Mesodermal cell (in vitro differentiated cells): ENCODE measurements around the gene DHRS12. TPM values are rescaled to one million over a fixed set of nuclear protein-coding genes. Genes with fewer than 3 reads are reported as not detected.

Source experiments
- H3K27ac ChIP-seq: 2 replicates; pipeline ENCODE4 v1.7.0; 2013; ENCODE audit warnings: mild to moderate bottlenecking, low read depth, low read length, moderate library complexity; ENCODE audit not compliant: severe bottlenecking
- H3K36me3 ChIP-seq: 2 replicates; pipeline ENCODE4 v1.7.1; 2013; ENCODE audit warnings: mild to moderate bottlenecking, low read length, moderate library complexity; ENCODE audit not compliant: control insufficient read depth, insufficient read depth
- H3K4me1 ChIP-seq: one replicate; pipeline ENCODE4 v1.7.1; 2013; ENCODE audit warnings: mild to moderate bottlenecking, low read length; ENCODE audit not compliant: insufficient read depth, control insufficient read depth, poor library complexity, severe bottlenecking
- H3K4me3 ChIP-seq: 2 replicates; pipeline ENCODE4 v1.7.0; 2013; ENCODE audit warnings: low read length, control low read depth, mild to moderate bottlenecking; ENCODE audit not compliant: insufficient read depth, poor library complexity, severe bottlenecking; ENCODE audit errors: extremely low read depth
- H3K9me3 ChIP-seq: 2 replicates; pipeline ENCODE4 v1.7.1; 2013; ENCODE audit warnings: mild to moderate bottlenecking, low read length, moderate library complexity; ENCODE audit not compliant: control insufficient read depth
- WGBS, 2 experiments: methylation state at CpG; one replicate each; pipeline ENCODE4 v1.1.5; 2013; ENCODE audit warnings: missing lambda C conversion rate in 2 of 2; ENCODE audit not compliant: insufficient coverage in 2 of 2; 5-methylcytosine and 5-hydroxymethylcytosine counted together
- polyA plus RNA-seq, 2 experiments: library from polyadenylated mRNA; stranded (reverse); fragments of 50-300 nt; gene quantifications; one replicate each; pipeline ENCODE4 v1.2.3, GENCODE V29; 2013

Gene DHRS12, protein sequence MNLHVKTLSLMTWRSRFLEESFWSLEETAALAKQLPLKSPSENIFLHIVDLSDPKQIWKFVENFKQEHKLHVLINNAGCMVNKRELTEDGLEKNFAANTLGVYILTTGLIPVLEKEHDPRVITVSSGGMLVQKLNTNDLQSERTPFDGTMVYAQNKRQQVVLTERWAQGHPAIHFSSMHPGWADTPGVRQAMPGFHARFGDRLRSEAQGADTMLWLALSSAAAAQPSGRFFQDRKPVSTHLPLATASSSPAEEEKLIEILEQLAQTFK
- polyA plus RNA-seq (2013, experiment 1 of 2), result 10.1 TPM
- 9.7 TPM for polyA plus RNA-seq (2013, experiment 2 of 2)

DNA sequence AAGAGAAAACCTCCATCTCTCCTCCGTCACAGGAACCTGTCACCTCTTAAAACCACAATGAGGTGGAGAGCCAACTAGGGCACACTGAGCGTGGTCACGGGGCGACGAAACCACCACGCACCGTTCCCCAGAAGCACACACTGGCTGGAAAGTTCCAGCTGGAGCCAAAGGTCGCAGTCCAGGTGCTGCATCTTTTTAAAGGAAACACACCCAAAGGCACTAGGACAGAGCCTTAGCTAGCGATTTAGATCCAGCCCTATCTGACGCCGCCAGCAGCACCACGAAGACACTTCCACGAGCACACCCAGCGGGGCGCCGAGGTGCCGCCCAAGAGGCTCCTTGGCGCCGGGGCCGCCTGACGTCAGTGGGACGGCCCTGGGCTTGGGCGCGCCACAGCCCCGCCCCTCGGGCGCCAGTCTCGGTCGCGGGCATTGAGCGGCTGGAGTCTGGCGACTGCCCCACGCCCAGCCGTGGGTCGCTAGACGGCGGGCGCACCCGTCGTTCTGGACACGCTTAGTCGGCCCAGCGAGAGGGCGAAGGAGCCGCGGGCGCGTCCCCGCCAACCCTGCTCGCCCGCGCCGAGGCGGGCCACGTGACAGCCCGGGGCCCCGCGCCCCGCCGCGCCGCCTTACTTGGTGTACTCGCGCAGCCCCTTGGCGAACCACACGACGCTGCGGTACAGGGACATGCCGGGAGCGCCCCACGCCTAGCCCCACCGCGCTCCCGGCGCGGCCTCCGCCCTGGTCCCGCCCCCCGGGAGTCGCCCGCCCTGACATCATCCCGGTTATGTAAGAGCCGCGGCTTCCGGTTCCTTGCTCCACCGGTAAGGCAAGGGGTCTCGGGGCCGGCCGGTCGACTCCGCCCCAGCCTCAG is at the start of gene DHRS12:
DHRS12 (minus strand) TSS at position 742 of the 873 bp plus-strand sequence. CDS start 4,504 bp downstream, outside the sequence.
- Histone ChIP-seq H3K36me3 (no peaks in the 10 kb centered on the region), H3K9me3 (no peaks in the 10 kb centered on the region), H3K4me3 (peak within 1 kb of the TSS; percentile 65), H3K27ac (peak within 1 kb of the TSS; percentile 94), H3K4me1 (peaks cover 17% of the 10 kb centered on the region)
- 2% methylated on average over 56 to 86 of the region's 91 CpGs for WGBS, 2 experiments

DNA sequence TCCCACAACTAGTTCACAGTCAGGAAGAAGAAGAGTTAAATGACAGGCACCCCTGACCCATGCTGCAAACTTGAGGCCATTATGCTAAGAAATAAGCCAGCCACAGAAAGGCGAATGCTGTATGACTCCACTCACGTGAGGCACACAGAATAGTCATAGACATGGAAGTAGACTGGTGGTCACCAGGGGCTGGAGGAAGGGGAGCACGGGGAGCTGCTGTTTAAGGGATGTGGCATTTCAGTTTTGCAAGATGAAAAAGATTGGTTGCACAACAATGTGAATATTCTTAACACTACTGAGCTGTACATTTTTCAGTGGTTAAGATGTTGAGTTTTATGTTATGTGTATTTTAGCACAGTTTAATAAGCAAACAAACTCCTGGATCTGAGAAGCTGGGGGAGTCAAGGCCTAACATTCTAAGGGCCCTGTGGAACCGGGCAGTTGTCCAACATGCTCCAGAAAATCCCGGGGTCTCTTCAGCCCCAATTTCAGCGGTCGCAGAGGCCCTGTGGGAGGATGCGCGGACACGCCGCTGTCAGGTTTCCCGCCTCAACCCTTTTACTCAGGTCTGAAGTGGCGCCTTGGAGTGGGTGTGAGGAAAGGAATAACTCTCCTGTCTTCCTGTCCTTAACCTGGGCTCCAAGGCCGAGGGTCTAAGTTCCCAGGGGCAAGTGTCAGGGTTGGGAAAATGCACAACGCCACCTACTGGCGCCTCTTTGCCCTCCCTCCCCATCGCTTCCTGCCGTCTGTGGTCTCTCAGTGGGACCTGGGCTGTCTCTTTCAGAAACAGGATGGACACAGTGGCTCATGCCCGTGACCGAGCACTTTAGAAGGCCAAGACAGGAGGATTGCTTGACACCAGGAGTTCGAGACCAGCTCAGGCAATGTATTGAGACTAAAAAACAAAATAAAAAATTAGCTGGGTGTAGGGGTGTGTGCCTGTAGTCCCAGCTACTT is 45.5 kb upstream of the DHRS12 start:
- H3K4me1 ChIP-seq, result peaks cover 9% of the 10 kb centered on the region
- H3K9me3 ChIP-seq, result peaks cover 13% of the 10 kb centered on the region
- no peak overlapping the region for H3K4me3 ChIP-seq
- no peaks in the 10 kb centered on the region for H3K36me3 ChIP-seq
- WGBS, 2 experiments, result 55 to 60% methylated on average over 14 to 19 of the region's 21 CpGs
- peak overlapping the region; percentile 60 for H3K27ac ChIP-seq

DNA sequence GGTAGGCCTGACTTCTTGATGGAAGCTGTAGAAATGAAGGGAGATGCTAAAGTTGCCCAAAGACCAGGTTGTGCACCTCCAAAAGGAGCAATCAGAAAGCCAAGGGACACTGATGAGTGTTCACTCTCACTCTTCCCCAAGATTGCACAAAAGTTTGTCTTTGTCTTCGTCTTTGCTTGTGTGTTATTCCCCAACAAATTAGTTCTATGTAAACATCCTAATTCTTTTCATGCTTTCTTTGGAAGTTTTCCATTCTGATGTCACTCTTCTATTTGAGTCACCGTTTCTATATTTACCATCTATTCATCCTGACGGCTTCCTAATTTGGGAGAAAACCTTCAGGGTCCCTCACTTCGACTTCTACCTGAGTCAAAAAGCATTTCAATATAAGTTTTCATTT is 44.7 kb upstream of the DHRS12 start:
- Histone ChIP-seq H3K27ac (peak overlapping the region; percentile 60), H3K4me1 (peaks cover 9% of the 10 kb centered on the region), H3K4me3 (no peak overlapping the region), H3K36me3 (no peaks in the 10 kb centered on the region), H3K9me3 (peaks cover 13% of the 10 kb centered on the region)
- 62 to 79% methylated on average over 3 to 4 of the region's 4 CpGs for WGBS, 2 experiments

DNA sequence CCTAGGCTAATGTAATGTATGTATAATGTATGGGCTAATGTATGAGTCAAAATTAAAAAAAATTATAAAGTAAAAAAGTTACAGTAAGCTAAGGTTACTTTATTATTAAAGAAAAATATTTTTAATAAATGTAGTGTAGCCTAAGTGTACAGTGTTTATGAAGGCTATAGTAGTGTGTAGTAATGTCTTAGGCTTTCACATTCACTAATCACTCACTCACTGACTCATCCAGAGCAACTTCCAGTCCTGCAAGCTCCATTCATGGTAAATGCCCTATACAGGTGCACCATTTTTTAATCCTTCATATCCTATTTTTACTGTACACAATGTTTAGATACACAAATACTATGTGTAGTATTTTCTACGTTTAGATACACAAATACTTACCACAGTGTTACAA is 42.8 kb upstream of the DHRS12 start:
- Histone ChIP-seq H3K4me1 (peaks cover 9% of the 10 kb centered on the region), H3K36me3 (no peaks in the 10 kb centered on the region), H3K27ac (no peak overlapping the region), H3K4me3 (no peak overlapping the region), H3K9me3 (peaks cover 13% of the 10 kb centered on the region)
- WGBS, 2 experiments, result 100% methylated on average over 1 of the region's 1 CpG

DNA sequence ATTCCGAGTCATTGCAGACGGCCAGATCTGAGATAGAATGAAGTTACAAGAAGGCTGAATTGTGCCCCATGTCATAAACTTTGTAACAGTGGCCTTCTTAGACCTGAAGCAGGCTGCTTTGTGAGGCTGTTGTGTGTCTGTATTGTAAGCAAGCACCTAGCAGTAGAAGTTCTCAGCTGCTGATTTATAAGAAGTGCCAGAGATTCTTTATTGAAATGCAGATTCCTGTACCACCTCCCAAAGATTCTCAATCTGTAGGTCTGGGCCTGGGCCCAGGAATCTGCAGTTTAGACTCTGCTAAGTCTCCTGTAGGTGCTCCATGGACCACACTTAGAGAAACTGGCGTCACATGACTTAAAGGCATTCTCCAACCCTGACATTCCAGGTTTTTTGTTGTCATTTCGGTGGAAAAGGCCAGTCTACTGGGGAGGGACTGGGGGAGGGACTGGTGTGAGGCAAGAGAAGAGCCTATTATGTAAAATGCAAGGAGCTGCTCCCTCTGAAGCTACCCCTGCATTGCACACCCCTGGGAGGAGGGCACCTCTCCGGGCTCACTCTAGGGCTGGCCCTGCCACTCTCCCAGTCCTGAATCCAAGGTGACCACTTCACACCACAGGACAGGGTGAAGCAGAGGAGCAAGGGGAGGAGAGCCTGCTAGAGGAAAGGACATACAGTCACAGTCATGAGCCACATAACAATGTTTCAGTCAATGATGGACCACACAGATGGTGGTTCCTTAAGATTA is 41.8 kb upstream of the DHRS12 start:
- WGBS, 2 experiments, result 73 to 92% methylated on average over 3 to 4 of the region's 5 CpGs
- peaks cover 13% of the 10 kb centered on the region for H3K9me3 ChIP-seq
- no peaks in the 10 kb centered on the region for H3K36me3 ChIP-seq
- H3K4me3 ChIP-seq, result no peak overlapping the region
- H3K4me1 ChIP-seq, result peaks cover 9% of the 10 kb centered on the region
- H3K27ac ChIP-seq, result no peak overlapping the region

DNA sequence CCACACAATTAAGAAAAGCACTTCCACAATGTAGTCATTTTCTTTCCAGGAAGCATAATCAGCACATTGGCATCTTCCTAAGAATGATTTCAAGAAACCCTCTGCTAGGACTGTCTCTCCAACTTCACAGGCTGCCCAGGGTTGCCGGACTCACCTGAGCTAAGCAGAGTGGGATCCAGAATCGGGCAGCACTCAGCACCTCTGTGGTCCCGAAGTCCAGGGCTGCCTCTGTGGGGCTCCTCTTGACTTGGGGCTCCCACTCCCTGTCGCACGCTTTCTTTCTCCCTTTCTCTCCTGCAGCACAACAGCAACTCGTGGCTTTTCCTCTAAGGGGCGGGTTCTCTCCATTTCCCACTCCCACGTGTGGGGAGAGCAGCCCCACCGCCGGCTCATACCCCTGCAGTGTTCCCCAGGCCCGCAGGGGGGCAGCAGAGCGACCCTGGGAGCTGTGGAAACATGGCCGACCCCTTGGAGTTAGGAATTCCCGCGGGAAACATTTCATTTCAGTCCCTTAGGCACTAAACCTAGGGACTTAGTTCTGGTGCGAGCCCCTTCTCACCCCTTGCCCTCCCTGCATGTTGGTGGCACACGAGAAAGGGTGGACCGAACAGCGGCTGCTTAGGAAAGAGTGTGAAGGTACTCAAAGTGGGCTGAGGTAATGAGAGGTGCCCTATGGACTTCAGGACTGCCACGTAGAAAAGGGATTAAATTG is 41.1 kb upstream of the DHRS12 start, which contains the start of gene TMEM272:
TMEM272 (minus strand) TSS at position 316 of the 712 bp plus-strand sequence. CDS start 6,647 bp downstream, outside the sequence.
- H3K4me3 ChIP-seq, result no peak within 1 kb of the TSS
- no peaks in the 10 kb centered on the region for H3K36me3 ChIP-seq
- peaks cover 9% of the 10 kb centered on the region for H3K4me1 ChIP-seq
- H3K9me3 ChIP-seq, result peaks cover 13% of the 10 kb centered on the region
- H3K27ac ChIP-seq, result no peak within 1 kb of the TSS
- WGBS, 2 experiments, result 61 to 66% methylated on average over 15 to 17 of the region's 20 CpGs

DNA sequence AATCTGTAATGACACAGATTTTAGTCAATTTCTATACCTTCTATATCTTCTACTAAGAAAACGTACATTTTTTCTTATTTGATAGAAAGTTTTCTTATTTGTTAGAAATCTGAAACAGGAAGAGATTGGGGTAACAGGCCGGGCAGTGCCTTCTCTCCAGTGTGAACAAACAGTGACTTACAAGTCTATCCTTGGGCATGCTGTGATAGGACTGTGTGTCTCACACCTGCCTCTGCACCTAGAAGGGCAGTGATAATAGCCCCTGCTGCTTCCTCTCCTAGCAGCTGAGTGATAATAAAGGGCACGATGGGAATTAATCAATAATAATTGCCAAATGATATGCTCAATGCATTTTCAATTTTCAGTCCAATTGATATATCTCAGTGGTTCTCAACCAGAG is 39.6 kb upstream of the DHRS12 start:
- H3K4me1 ChIP-seq, result peaks cover 7% of the 10 kb centered on the region
- peaks cover 13% of the 10 kb centered on the region for H3K9me3 ChIP-seq
- no peaks in the 10 kb centered on the region for H3K36me3 ChIP-seq
- WGBS, 2 experiments, result no CpG with 5 or more reads among the region's 3 CpGs
- no peak overlapping the region for H3K27ac ChIP-seq
- no peak overlapping the region for H3K4me3 ChIP-seq

DNA sequence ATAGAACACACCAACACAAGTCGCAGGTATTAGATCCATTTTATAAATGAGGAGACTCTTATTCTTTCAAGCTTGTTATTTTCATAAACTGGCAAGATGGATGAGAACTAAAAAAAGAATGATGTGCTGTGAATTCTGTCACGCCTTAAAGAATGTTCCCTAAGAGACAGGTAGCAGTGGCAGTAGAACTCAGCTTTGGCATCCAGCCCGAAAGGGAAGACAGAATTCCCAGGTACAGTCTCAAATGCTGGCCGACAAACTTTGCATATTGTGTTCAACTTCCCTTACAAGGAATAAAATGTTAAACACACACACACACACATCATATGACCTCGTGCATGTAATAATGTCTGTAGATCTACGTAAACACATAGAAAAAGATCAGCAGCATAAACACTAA is 37.8 kb upstream of the DHRS12 start:
- H3K36me3 ChIP-seq, result no peaks in the 10 kb centered on the region
- 91 to 95% methylated on average over 2 to 4 of the region's 6 CpGs for WGBS, 2 experiments
- peaks cover 5% of the 10 kb centered on the region for H3K4me1 ChIP-seq
- H3K9me3 ChIP-seq, result no peaks in the 10 kb centered on the region
- H3K4me3 ChIP-seq, result no peak overlapping the region
- H3K27ac ChIP-seq, result no peak overlapping the region

DNA sequence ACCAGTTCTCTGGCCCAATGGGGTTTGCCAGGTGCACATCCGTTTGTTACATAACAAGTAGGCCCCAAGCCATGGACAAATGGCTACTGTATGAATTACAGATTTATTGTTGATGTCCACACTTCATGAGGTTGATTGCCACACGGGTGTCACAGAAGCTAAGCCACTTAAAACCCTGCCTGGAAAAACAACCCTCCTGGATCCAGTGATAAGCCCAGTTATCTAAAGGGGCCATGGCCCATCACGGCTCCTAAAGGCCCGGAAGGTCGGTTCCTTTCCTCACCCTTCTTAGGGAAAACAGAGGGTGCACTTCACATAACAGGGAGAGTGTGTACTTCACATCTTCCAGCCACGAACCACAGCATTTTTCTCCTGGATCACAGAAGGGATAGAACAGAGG is 37.0 kb upstream of the DHRS12 start:
- H3K9me3 ChIP-seq, result no peaks in the 10 kb centered on the region
- H3K4me3 ChIP-seq, result no peak overlapping the region
- H3K36me3 ChIP-seq, result no peaks in the 10 kb centered on the region
- H3K4me1 ChIP-seq, result peaks cover 5% of the 10 kb centered on the region
- 89 to 94% methylated on average over 4 to 5 of the region's 6 CpGs for WGBS, 2 experiments
- H3K27ac ChIP-seq, result no peak overlapping the region
